BE2C (cell line): ENCODE measurements around the gene THSD7B.

Experiments used
- DNase-seq: peaks from one replicate; pipeline ENCODE4 v3.0.0-alpha.2; 2020
- H3K27me3 ChIP-seq: fragments of 250-450 bp; sonication (Bioruptor Pico); 2 replicates; pipeline ENCODE4 v1.5.1; 2020; ENCODE audit warnings: mild to moderate bottlenecking
- H3K36me3 ChIP-seq: fragments of 250-450 bp; sonication (Bioruptor Pico); 2 replicates; pipeline ENCODE4 v1.5.1; 2020; ENCODE audit warnings: mild to moderate bottlenecking
- H3K4me1 ChIP-seq: fragments of 250-450 bp; sonication (Bioruptor Pico); 2 replicates; pipeline ENCODE4 v1.5.1; 2020
- H3K4me3 ChIP-seq: 2 replicates; pipeline ENCODE4 v1.5.1; 2011; ENCODE audit warnings: low read depth, low read length
- H3K9me3 ChIP-seq: fragments of 250-450 bp; sonication (Bioruptor Pico); 2 replicates; pipeline ENCODE4 v1.5.1; 2020
- TF ChIP-seq, protein P1 (sequence below): IDR thresholded peaks from 2 replicates; pipeline ENCODE4 v1.5.1; 2012; ENCODE audit warnings: mild to moderate bottlenecking, low read depth, low read length

Gene THSD7B

DNA sequence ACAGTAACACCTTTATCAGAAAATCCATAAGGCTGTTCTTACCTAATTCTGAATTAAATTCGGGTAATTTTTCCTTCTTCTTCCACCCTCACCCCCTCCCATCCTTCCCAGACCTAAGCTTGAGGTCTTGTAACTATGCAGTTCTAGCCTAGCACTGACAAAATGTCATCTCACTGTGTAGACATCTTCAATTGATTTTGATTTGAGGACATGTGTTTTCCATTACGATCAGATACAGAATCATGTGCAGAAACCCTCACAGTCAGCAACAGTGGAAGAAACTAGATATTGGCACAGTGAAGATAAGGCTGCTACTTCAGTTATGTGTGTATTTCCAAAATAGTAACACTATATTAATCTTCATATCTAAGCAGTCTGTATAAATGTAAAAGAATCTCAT lies 244.6 kb downstream of the THSD7B start:
- Histone ChIP-seq H3K36me3 (no peaks in the 10 kb centered on the region), H3K4me3 (no peak overlapping the region), H3K27me3 (no peaks in the 10 kb centered on the region), H3K4me1 (no peaks in the 10 kb centered on the region), H3K9me3 (no peaks in the 10 kb centered on the region)
- TF ChIP-seq, protein P1, sequence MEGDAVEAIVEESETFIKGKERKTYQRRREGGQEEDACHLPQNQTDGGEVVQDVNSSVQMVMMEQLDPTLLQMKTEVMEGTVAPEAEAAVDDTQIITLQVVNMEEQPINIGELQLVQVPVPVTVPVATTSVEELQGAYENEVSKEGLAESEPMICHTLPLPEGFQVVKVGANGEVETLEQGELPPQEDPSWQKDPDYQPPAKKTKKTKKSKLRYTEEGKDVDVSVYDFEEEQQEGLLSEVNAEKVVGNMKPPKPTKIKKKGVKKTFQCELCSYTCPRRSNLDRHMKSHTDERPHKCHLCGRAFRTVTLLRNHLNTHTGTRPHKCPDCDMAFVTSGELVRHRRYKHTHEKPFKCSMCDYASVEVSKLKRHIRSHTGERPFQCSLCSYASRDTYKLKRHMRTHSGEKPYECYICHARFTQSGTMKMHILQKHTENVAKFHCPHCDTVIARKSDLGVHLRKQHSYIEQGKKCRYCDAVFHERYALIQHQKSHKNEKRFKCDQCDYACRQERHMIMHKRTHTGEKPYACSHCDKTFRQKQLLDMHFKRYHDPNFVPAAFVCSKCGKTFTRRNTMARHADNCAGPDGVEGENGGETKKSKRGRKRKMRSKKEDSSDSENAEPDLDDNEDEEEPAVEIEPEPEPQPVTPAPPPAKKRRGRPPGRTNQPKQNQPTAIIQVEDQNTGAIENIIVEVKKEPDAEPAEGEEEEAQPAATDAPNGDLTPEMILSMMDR: no peak
- DNase-seq: no peak

DNA sequence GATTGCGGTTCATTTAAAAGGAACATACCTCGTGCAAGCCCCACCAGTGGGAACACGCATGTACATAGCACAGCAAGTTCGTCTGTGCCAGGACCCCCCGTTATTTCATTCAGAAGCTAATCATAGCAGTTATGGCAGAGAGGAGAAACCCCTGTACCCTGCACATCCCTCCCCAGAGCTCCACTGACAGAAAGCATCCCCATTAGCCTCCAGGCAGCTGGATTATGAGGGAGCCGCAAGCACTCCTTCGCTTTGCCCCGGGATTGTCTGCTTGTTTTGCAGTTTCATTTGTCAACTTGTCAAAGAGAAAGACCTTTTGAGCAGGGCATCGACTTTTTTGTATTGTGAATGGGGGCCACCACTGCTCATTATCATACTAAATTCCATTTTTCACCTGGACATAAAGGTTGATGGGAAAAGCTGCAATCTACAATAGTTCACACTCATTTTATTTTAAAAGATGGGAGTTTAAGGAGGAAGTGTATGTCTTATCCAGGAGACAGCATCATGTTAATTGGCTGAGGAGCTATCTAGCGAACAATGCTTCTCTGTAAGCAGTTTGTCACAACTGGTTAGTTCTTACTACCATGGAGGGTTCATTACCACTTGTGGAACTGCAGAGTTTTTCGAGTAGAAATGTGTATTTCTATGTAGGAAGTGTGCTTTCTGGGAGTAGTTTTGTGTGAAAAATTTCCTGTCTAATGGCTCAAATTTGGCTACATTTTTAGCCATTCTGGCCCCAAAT lies 255.3 kb downstream of the THSD7B start:
- Histone ChIP-seq H3K4me1 (no peaks in the 10 kb centered on the region), H3K4me3 (no peak overlapping the region), H3K27me3 (no peaks in the 10 kb centered on the region), H3K9me3 (no peaks in the 10 kb centered on the region), H3K36me3 (no peaks in the 10 kb centered on the region)
- TF ChIP-seq, protein P1: no peak
- no peak for DNase-seq

DNA sequence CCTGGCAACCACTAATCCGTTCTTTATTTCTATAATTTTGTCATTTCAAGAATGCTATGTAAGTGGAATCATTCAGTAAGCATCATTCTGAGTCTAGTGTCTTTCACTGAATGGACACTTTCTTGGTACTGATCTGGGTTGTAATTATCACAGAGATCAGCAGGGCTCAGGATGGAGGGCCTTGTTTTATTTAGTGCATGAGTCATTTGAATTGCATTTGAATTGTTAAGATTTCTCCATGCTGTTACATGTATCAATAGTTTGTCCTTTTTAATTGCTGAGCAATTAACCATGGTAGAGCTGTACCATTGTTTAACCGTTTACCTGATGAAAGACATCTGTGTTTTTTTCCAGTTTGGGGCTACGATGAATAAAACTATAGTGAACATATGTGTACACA lies 256.4 kb downstream of the THSD7B start:
- H3K9me3 ChIP-seq: no peaks in the 10 kb centered on the region
- no peak overlapping the region for H3K4me3 ChIP-seq
- H3K4me1 ChIP-seq: no peaks in the 10 kb centered on the region
- TF ChIP-seq, protein P1: no peak
- no peaks in the 10 kb centered on the region for H3K36me3 ChIP-seq
- H3K27me3 ChIP-seq: no peaks in the 10 kb centered on the region
- no peak for DNase-seq

DNA sequence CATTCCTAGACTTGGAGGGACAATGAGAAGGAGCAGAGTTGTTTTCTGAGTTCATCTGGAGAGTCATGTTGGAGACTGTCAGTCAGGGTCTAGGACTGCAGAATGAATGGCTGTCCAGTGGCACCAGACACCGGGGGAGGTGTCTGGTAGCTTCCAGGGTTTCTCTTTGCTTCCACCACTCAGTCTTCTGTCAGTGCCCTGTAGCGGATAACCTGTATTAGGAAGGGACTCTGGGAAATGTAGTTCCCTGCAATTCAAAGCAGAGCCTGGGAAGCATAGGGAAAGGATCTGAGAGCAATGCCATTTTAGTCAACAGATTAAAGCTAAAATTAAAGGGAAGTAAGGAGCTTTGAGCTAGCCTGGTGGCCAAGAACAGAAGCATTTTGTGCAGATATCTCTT lies 257.9 kb downstream of the THSD7B start:
- DNase-seq: no peak
- Histone ChIP-seq H3K4me3 (no peak overlapping the region), H3K4me1 (no peaks in the 10 kb centered on the region), H3K36me3 (no peaks in the 10 kb centered on the region), H3K9me3 (no peaks in the 10 kb centered on the region), H3K27me3 (no peaks in the 10 kb centered on the region)
- TF ChIP-seq, protein P1: no peak

DNA sequence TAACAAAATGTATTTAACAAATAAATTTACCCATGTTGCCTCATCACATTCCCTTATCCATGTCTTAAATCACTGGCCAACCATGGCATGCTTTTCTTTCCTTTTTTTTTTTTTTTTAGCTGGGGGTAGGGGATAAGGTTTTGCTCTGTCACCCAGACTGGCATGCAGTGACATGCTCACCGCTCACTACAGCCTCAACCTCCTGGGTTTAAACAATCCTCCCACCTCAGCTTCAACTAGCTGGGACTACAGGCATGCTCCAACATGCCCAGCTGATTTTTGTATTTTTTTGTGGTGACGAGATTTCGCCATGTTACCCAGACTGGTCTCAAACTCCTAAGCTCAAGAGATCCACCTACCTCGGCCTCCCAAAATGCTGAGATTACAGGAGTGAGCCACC lies 266.4 kb downstream of the THSD7B start:
- Histone ChIP-seq H3K4me3 (no peak overlapping the region), H3K36me3 (no peaks in the 10 kb centered on the region), H3K9me3 (no peaks in the 10 kb centered on the region), H3K27me3 (no peaks in the 10 kb centered on the region), H3K4me1 (no peaks in the 10 kb centered on the region)
- DNase-seq: no peak
- TF ChIP-seq, protein P1: no peak

DNA sequence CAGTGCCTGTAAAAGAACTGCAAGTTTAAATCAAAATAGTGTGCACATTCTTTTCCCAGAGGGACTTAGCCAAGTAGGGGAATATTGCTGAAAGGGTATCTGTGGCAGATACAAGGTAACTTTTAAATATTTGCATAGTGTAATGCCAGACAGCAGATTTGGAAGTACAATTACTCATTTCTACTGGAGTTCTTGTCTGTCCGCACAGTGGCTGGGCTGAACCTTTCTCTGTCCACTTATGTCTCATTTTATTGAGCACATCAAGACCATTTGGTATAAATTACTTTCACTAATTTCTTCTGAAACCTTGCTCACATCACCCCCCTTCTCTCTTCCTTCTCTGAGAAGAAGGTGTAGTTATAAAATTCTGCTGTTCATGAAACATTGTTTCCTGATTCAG lies 271.3 kb downstream of the THSD7B start:
- Histone ChIP-seq H3K27me3 (no peaks in the 10 kb centered on the region), H3K4me1 (no peaks in the 10 kb centered on the region), H3K4me3 (no peak overlapping the region), H3K9me3 (no peaks in the 10 kb centered on the region), H3K36me3 (no peaks in the 10 kb centered on the region)
- DNase-seq: no peak
- TF ChIP-seq, protein P1: no peak
